Skin of body (tissue), 3 donors: ENCODE measurements around the gene PIK3R2. TPM values are rescaled to one million over a fixed set of nuclear protein-coding genes. Genes with fewer than 3 reads are reported as not detected.
"Not testable (repeated sequence)": the region's sequence is repeated elsewhere in the genome, so short reads cannot be mapped to it uniquely, and the experiment has no call there.

Experiments used
- DNase-seq: peaks from one replicate; lab custom pipeline; 2025; lab: John Stamatoyannopoulos, UW
- small RNA-seq: library from RNA; depleted of rRNA; stranded (forward); fragments of <200 nt; gene quantifications from one replicate; pipeline ENCODE3, GENCODE V24; 2014; ENCODE audit warnings: low replicate concordance
- total RNA-seq: library from RNA; depleted of rRNA; stranded (reverse); fragments of >200 nt; gene quantifications from one replicate; pipeline ENCODE4 v1.2.3, GENCODE V29; 2014

Gene PIK3R2
- total RNA-seq, 1 donor from 2014 or later: 7.7 TPM

DNA sequence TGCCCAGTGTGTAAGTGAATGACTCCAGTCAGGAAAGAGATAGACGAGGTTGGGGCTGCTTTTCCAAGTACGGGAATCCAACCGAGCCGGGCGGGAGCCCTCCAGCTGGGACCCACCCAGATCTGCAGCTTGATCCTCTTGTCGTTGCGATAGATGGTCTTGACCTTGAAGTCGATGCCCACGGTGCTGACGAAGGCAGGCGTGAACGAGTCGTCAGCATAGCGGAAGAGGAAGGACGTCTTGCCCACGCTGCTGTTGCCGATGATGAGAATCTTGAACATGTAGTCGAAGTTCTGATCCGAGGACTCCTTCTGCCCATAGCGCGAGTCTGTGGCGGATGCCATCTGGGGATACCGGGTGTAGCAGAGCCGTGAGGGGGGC, 49.4 kb downstream of the PIK3R2 start:
- no peak for DNase-seq

DNA sequence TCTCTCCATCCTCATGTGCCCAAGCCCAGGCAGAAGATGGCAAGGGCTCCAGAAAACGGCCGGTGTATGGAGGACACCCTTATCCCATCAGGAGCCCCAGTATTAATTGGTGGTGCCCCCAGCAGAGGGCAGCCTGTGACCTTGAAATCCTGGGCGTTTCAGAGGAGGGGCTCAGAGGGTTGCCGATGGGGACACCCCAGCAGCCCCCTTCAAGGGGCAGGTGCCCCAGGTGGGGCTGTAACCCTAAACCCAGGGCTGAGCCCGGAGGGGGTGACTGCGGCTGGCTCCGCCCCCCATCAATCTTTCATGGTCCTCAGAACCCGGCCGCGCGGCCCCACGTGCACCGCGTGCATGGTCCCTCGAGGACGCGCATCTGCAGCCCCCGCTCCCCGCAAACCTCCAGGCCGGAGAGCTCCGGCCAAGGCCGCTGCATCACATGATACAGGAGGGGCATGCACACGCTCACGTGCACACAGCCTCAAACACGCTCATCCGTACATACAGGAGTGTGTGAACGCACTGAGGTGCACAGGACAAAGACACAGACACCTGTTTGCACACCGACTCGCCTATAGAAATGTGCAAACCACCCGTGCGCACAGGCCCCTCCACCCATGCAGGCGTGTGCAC, 49.9 kb downstream of the PIK3R2 start:
- DNase-seq: no peak

DNA sequence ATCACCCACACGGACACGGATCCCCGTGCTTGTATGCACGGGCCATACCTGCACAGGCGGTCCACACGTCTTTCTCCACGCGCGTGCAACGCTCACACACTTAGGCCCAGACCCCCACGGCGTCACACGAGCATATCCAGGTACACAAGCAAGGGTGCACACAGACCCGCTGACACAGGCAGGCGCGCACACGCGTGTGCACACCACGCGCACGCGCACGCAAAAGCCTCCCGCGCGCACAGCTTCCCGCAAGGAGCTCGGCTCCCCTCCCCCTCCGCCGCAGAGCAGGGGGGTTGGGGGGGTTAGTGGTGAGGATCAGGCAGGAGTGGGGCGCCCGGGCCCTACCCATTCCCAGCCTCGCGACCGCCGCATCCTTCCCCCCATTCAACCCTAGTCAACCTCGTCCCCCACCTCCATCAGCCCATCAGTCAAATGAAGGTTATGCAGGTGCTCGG, 50.5 kb downstream of the PIK3R2 start:
- no peak for DNase-seq

DNA sequence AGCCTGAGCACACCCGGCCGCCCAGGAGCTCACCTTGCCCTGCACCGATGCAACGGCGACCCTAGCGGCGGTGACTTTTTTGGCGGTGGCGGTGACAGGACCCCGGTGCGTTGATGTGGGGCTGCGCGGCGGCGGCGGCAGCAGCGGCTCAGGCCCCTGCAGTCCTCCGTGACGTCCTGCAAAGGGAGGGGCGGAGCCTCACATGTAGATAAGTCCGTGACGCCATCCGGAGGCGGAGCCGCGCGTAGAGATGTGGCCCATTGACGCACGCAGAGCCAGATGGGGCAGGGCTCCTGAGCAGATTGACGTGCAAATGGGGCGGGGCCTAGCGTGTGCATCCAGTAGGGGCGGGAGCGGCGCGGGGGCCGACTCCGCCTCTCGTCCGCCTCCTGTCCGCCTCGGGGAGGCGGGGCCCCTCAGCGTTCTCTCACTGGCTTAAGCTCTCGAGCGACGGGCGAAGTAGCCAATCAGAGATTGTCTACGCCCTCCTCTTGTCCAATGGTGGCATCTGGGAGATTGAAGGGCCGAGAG, 51.0 kb downstream of the PIK3R2 start, which contains the start of gene RAB3A:
TSS of gene RAB3A (minus strand) at position 180 of the 531 bp plus-strand sequence. CDS start 1,302 bp downstream, outside the sequence.
- DNase-seq: peak; percentile 100

DNA sequence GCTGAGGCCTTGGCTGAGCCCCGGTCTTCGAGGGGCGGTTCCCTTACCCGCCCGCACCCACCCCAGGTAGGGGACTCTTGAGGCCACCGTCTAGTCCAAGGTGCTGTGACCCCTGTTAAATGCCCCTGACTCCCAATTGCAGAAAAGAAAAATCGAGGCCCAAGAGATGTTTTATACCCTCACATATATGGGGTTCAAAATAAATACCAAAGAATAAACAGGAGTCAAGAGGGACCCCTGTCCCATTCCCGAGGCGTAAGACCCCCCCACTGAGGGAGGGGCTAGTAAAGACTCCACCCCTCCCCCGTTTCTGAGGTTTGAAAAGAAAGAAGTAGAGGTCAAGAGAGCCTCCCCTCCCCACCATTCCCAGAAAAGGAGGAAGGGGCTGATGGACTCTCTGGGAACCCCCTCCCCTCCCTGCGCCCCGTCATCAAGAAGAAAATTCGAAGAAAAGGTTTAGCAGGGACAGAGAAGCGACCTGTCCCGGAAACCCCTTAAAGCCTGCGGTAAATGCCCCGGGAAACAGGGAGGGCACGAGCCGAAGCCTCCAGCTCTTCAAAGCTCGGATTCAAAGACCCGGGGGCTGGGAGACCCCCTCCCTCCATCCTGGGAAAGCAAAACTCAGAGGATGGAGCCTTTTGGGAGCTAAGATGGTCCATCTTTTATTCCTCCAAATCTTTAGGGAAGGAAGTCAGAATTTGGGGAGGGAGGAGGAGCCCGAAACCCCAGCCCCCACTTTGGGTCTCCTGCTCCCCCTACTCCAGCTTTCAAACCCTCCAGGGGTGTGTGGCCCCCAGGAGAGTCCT, 51.6 kb downstream of the PIK3R2 start:
- peak; percentile 83 for DNase-seq

DNA sequence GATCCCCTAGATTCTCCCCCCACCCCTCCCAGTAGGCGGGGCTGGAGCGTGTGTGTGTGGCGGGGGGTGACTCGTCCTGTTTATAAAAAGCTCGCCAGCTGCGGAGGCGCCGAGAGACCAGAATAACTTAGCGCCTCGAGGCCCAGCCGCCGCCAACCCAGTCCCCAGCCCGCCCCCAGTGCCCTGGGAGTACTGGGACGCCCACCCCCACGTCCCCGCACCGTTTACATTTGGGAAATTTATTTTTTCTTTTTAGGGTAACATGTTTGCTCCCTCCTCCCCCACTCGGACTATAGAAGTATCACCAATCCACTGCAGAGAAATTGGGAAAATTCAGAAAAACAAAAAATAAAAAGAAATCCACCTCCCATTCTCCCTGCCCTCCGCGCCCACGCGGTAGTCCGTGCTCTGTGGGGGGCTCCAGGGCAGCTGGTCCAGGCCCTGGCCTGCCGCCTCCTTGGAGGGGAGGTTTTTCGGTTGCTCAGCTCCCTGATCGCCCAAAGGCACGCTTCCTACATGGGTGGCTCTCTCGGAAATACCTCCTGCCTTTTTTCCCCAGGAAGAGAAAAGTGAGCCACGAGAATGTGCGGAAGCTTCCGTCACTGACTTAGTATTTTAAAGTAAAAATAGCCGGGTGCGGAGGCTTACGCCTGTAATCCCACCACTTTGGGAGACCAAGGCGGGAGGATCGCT, 52.4 kb downstream of the PIK3R2 start:
- DNase-seq: peak; percentile 54

DNA sequence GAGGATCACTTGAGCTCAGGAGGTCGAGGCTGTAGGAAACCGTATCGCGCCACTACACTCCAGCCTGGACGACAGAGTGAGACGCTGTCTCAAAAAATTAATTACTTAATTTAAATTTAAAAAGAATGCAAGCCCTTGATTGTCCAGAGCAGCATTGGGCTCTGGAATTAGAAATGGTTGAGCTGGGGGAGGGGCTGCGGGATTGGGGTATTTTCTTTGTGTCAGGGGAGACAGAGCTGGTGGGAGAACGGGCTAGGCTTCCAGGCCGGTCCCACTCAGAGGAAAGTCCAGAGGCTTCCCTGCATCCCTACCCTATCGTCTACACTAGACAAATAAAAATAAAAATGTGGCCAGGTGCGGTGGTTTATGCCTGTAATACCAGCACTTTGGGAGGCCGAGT, 53.1 kb downstream of the PIK3R2 start:
- DNase-seq: no peak

DNA sequence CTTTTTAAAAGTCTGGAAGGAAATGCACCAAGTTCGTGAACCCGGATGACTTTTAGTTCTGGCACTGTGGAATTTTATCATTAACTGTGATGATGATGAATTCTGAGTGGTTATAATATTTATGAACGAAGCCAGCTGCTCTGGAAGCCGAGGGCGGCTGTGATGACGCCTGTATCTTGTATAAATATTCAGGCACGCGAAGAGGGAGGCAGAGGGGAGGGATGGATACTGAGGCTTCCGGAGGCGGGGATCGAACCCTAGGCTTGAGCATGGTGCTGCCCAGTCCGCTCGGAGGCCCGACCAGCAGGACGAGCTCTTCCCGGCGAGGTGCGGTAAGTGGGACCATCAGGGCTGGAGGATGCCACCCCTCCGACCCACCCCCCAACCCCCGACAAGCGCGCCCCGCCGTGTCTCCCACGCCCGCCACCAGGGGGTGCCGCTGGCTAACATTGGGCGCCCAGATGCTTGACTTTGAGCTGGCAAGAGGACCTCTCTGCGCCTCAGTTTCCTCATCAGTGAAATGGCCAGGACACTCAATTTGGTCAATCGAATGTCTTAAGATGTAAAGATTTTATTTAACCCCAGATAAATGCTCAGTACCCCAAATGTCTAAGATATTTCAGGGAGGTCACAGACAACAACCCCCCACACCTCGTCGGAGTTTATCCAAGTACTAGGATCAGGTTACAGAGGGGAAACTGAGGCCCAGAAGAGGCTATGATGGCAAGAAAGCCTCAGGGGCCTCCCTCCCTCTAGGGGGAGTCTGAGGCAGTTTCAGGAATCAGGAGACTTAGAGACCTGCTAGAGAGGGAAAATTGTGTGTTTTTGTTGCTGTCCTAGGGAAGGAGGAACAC, 55.4 kb downstream of the PIK3R2 start:
- DNase-seq: peak; percentile 21

DNA sequence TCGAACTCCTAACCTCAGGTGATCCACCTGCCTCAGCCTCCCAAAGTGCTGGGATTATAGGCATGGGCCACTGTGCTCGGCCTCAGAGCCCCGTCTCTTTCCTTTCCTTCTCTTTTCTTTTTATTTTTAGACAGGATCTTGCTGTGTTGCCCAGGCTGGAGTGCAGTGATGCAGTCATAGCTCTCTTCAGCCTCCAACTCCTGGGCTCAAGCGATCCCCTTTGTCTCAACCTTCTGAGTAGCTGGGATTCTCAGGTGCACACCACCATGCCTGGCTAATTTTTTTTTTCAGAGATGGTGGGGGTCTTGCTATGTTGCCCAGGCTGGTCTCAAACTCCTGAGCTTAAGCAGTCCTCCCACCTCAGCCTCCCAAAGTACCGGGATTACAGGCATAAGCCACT, 56.9 kb downstream of the PIK3R2 start:
- not testable (repeated sequence) for DNase-seq

DNA sequence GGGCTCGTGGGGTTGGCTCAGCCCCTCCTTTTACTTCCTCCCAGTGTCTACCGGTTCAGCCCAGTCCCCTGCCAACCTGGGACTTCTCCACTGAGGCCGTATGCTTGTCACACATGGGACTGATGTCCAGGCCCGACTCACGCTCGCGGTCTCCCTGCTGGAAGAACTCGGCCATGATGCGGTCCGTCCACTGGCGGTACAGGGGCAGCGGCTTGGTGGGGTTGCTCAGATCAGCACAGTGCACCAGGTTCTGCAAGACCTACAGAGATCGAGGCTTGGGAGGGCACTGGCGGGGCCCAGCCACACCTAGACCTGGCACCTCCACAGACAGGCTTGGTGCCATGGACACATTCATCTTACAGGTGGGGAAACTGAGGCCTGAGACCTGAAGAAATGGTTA, 58.7 kb downstream of the PIK3R2 start:
- no peak for DNase-seq

DNA sequence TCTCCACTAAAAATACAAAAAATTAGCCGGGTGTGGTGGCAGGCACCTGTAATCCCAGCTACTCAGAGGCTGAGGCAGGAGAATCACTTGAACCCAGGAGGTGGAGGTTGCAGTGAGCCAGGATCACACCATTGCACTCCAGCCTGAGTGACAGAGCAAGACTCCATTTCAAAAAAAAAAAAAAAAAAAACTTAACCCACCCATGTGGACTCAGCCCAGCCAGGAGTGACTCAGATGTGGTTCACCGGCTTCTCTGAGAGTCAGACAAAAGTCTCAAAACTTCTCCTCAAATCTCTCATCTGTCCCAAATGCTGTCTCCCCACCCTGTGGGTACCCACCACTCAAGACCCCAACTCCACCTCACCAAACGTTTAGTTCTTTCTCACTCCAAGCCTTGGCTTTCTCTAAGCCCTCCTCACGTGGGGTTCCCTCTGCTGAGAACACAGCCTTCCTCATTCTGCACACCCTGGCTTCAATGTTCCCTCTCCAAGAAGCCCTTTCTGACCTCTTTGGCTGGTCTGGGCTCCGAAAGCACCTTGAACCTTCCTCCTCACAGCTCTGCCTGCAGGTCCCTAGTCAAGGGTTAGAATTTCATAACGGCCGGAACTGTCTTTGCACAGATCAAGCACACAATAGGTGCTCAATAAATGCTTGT, 61.9 kb downstream of the PIK3R2 start:
- DNase-seq: no peak

DNA sequence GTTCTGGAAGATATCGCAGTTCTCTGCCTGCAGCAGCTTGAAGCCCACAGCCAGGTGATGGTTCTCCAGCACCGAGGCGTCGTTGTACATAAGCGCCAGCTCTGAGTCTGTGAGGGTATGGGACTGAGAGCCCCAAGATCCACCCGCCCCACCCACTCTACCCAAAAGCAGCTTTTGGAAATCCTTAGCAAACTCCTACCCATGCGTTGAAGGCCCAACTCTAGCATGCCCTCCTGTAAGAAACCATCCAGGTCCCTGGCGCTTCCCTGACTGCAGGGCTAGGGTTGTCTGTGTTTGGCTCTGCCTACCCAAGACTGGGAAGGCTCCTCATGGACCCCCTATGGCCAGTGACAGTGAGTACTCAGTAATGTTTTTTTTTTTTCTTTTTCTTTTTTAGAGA, 63.8 kb downstream of the PIK3R2 start:
- DNase-seq: no peak

DNA sequence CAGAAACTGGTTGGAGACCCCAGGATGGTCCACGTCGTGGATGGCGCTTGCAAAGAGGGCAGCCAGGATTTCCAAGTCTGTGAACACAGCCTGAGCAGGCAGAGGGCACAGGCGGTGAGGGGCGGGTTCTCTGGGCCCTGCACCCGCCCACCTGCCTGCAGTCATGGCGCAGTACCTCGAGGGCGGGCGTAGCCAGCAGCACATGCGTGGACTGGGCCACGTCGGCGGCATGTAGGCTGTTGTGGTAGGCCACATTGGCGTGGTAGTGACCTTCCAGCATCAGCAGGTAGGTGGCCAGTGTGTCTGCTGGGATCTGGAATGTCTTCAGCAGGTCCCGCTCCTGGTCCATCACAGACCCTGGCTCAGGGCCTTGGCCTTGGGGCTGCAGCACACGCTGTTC, 65.2 kb downstream of the PIK3R2 start:
- DNase-seq: no peak

DNA sequence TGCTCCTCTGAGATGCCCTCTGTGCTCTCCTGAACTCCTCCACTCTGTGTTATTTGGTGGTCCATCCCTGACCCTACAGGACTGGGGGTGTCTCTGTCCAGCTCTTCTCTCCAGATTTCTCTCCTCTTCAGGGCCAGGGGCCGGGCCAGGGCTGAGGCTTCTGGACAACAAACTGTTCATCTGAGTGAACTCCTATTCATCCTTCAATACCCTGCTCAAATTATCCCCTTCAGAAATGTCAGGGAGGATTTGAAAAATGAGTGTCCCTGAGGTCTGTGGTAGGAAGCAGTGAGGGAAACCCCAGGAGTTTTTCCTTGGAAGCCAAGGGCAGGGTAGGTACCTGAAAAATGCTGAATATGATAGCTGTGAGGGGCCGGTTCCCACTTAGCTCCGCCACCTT, 65.6 kb downstream of the PIK3R2 start:
- DNase-seq: no peak

Small RNAs within 50 kb of the gene (small RNA-seq; reads per million reads assigned to genes)
- not detected for gene IFI30

Other genes starting within 250 kb of the PIK3R2 start
- gene CCDC124, start 220.1 kb upstream of the PIK3R2 start, total RNA-seq: 22.3 TPM
- 2.2 TPM for gene KCNN1, start 186.1 kb upstream of the PIK3R2 start, total RNA-seq
- gene ARRDC2, start 145.0 kb upstream of the PIK3R2 start, total RNA-seq: 10.7 TPM
- gene IL12RB1, start 66.2 kb upstream of the PIK3R2 start, total RNA-seq: 0.10 TPM
- 4.3 TPM for gene MAST3, start 55.4 kb upstream of the PIK3R2 start, total RNA-seq
- 9.0 TPM for gene IFI30, start 20.6 kb downstream of the PIK3R2 start, total RNA-seq
- gene MPV17L2, start 40.1 kb downstream of the PIK3R2 start, total RNA-seq: 2.3 TPM
- 3.0 TPM for gene RAB3A, start 50.9 kb downstream of the PIK3R2 start, total RNA-seq
- 0.49 TPM for gene PDE4C, start 73.3 kb downstream of the PIK3R2 start, total RNA-seq
- 0.99 TPM for gene IQCN, start 121.3 kb downstream of the PIK3R2 start, total RNA-seq
- gene JUND, start 128.5 kb downstream of the PIK3R2 start, total RNA-seq: 129 TPM
- gene LSM4, start 169.9 kb downstream of the PIK3R2 start, total RNA-seq: 69.0 TPM
- gene PGPEP1, start 187.4 kb downstream of the PIK3R2 start, total RNA-seq: 9.6 TPM
- 5.8 TPM for gene GDF15, start 233.0 kb downstream of the PIK3R2 start, total RNA-seq
- gene LRRC25, start 244.5 kb downstream of the PIK3R2 start, total RNA-seq: 3.7 TPM